GM12872 (cell line): ENCODE data around the gene SVIL.

Source experiments
- CTCF ChIP-seq: IDR thresholded peaks from 3 replicates; pipeline ENCODE4 v1.5.1; 2011; ENCODE audit warnings: low read depth, mild to moderate bottlenecking, low read length, moderate library complexity; ENCODE audit not compliant: insufficient read depth

The SVIL gene

GRCh38 chr10:29618341-29619171, 16.2 kb downstream of the SVIL start:
- no peak for TF ChIP-seq CTCF

GRCh38 chr10:29617880-29618340, 16.9 kb downstream of the SVIL start:
- no peak for TF ChIP-seq CTCF

GRCh38 chr10:29616542-29616941, 18.2 kb downstream of the SVIL start:
- TF ChIP-seq CTCF, result no peak

GRCh38 chr10:29615195-29615594, 19.6 kb downstream of the SVIL start:
- TF ChIP-seq CTCF, result no peak

GRCh38 chr10:29613791-29614190, 21.0 kb downstream of the SVIL start:
- no peak for TF ChIP-seq CTCF

GRCh38 chr10:29613196-29613595, 21.6 kb downstream of the SVIL start:
- no peak for TF ChIP-seq CTCF

GRCh38 chr10:29612657-29613056, 22.1 kb downstream of the SVIL start:
- TF ChIP-seq CTCF, result no peak
